Measurements from ENCODE around the gene SLC9A8.

DNA sequence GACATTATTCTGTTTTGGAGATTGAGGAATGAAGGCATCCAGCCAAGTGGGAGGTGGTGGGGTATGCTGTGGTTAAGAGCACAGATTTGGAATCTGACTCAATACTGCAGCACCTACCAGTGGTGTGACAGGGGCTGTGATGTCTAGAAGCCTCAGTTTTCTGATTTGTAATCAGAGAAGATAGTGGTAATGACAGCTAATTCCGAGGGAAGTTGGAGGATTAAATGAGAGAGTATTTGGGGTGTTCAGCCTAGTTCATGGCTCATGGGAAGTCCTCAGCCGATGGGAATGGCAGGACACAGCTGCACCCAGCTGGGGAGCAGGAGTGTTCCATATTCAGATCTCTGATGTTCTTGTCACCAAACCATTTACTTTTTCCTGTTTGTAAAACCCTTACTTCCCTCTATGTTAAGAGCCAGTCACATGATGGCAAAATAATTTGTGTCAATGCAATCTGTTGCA is 9.3 kb downstream of the SLC9A8 start:
- TF ChIP-seq, protein P1, sequence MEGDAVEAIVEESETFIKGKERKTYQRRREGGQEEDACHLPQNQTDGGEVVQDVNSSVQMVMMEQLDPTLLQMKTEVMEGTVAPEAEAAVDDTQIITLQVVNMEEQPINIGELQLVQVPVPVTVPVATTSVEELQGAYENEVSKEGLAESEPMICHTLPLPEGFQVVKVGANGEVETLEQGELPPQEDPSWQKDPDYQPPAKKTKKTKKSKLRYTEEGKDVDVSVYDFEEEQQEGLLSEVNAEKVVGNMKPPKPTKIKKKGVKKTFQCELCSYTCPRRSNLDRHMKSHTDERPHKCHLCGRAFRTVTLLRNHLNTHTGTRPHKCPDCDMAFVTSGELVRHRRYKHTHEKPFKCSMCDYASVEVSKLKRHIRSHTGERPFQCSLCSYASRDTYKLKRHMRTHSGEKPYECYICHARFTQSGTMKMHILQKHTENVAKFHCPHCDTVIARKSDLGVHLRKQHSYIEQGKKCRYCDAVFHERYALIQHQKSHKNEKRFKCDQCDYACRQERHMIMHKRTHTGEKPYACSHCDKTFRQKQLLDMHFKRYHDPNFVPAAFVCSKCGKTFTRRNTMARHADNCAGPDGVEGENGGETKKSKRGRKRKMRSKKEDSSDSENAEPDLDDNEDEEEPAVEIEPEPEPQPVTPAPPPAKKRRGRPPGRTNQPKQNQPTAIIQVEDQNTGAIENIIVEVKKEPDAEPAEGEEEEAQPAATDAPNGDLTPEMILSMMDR (IDR thresholded peaks at IDR 0.05; ENCODE audit: borderline replicate concordance, extremely low read depth, low read length, poor library complexity, severe bottlenecking): peak; percentile 12
- TF ChIP-seq EZH2 (IDR thresholded peaks at IDR 0.05; ENCODE audit: borderline replicate concordance, low read depth, low read length, severe bottlenecking): no peak
